GM23338 (cell line): ENCODE measurements around the gene LMOD1. TPM values are rescaled to one million over a fixed set of nuclear protein-coding genes. Genes with fewer than 3 reads are reported as not detected.

ENCODE experiments used
- ATAC-seq: fragments of 200-7000 bp; cut with Tn5 transposase; 3 replicates; pipeline ENCODE4 v1.9.1; 2020
- DNase-seq: peaks from one replicate; pipeline ENCODE4 v3.0.0-alpha.2; 2015; ENCODE audit warnings: low spot score
- H2AFZ ChIP-seq: fragments of 200-600 bp; sonication (generic); 2 replicates; pipeline ENCODE4 v1.8.0; 2016; ENCODE audit warnings: antibody characterized with exemption, mild to moderate bottlenecking, moderate library complexity
- H3F3A ChIP-seq: fragments of 200-600 bp; sonication (generic); replicated peaks from 2 replicates; pipeline ENCODE4 v1.8.0; 2017; ENCODE audit warnings: antibody characterized with exemption, mixed run types, low read depth
- H3K27ac ChIP-seq: fragments of 200-600 bp; sonication (generic); 2 replicates; pipeline ENCODE4 v1.6.1; 2016; ENCODE audit warnings: low read depth
- H3K27me3 ChIP-seq: fragments of 200-600 bp; sonication (generic); 2 replicates; pipeline ENCODE4 v1.8.0; 2016; ENCODE audit warnings: mild to moderate bottlenecking, mixed run types, moderate library complexity; ENCODE audit not compliant: insufficient read depth
- H3K36me3 ChIP-seq: fragments of 200-600 bp; sonication (generic); 2 replicates; pipeline ENCODE4 v1.8.0; 2016; ENCODE audit warnings: mild to moderate bottlenecking; ENCODE audit not compliant: insufficient read depth
- H3K4me1 ChIP-seq: fragments of 200-600 bp; sonication (generic); 2 replicates; pipeline ENCODE4 v1.8.0; 2016; ENCODE audit warnings: mild to moderate bottlenecking, moderate library complexity; ENCODE audit not compliant: insufficient read depth
- H3K4me2 ChIP-seq: fragments of 200-600 bp; sonication (generic); 2 replicates; pipeline ENCODE4 v1.7.1; 2017; ENCODE audit warnings: mixed run types
- H3K4me3 ChIP-seq: fragments of 200-600 bp; sonication (generic); 2 replicates; pipeline ENCODE4 v1.6.1; 2016; ENCODE audit warnings: mixed run types
- H3K79me2 ChIP-seq: fragments of 200-600 bp; sonication (generic); replicated peaks from 2 replicates; pipeline ENCODE4 v1.8.0; 2017; ENCODE audit warnings: mild to moderate bottlenecking; ENCODE audit not compliant: insufficient read depth
- H3K9me2 ChIP-seq: fragments of 200-600 bp; sonication (generic); 2 replicates; pipeline ENCODE4 v1.8.0; 2017; ENCODE audit not compliant: insufficient read depth
- H4K20me1 ChIP-seq: fragments of 200-600 bp; sonication (generic); replicated peaks from 2 replicates; pipeline ENCODE4 v1.8.0; 2017; ENCODE audit warnings: mild to moderate bottlenecking; ENCODE audit not compliant: insufficient read depth
- H3K27ac Mint-ChIP-seq: 2 replicates; pipeline ENCODE4 v1.8.0; 2020; ENCODE audit warnings: inconsistent platforms, mild to moderate bottlenecking, moderate library complexity, mixed read lengths
- H3K27me3 Mint-ChIP-seq: 3 replicates; pipeline ENCODE4 v1.8.0; 2022; ENCODE audit warnings: low read depth, mild to moderate bottlenecking, moderate library complexity, mixed read lengths, inconsistent platforms; ENCODE audit not compliant: insufficient read depth, poor library complexity
- H3K36me3 Mint-ChIP-seq: 3 replicates; pipeline ENCODE4 v1.8.0; 2021; ENCODE audit warnings: low read depth, mild to moderate bottlenecking, inconsistent platforms, moderate library complexity, mixed read lengths
- H3K4me1 Mint-ChIP-seq: 3 replicates; pipeline ENCODE4 v1.8.0; 2020; ENCODE audit warnings: mild to moderate bottlenecking, inconsistent platforms, mixed read lengths
- H3K4me3 Mint-ChIP-seq: 3 replicates; pipeline ENCODE4 v1.8.0; 2021; ENCODE audit warnings: moderate library complexity, mild to moderate bottlenecking, inconsistent platforms, mixed read lengths
- H3K9me3 Mint-ChIP-seq: 3 replicates; pipeline ENCODE4 v1.8.0; 2020; ENCODE audit warnings: moderate library complexity, mild to moderate bottlenecking, inconsistent platforms, mixed read lengths
- CREB1 ChIP-seq: fragments of 250-450 bp; sonication (Bioruptor Pico); IDR thresholded peaks from 2 replicates; pipeline ENCODE4 v1.5.0; 2020; ENCODE audit warnings: low read depth, mild to moderate bottlenecking, moderate library complexity
- CTCF ChIP-seq, 2 experiments: fragments of 200-600 bp in 1 of 2; sonication (generic) in 1 of 2; conservative IDR thresholded peaks; 2 replicates each; pipeline versions ENCODE4 v1.5.1 to v1.6.1; 2016 to 2017; ENCODE audit warnings: antibody characterized with exemption in 2 of 2, low read depth in 2 of 2, mild to moderate bottlenecking in 2 of 2, moderate library complexity in 1 of 2
- ETS1 ChIP-seq: IDR thresholded peaks from 2 replicates; pipeline ENCODE4 v1.6.1; 2016; ENCODE audit warnings: antibody characterized with exemption
- EZH2 ChIP-seq: fragments of 200-600 bp; sonication (generic); IDR thresholded peaks from one replicate; pipeline ENCODE4 v1.8.0; 2017; ENCODE audit warnings: antibody characterized with exemption, mild to moderate bottlenecking, low read depth; ENCODE audit not compliant: unreplicated experiment
- EZH2phosphoT487 ChIP-seq: fragments of 200-600 bp; sonication (generic); IDR thresholded peaks from one replicate; pipeline ENCODE4 v1.8.1; 2018; ENCODE audit warnings: antibody characterized with exemption; ENCODE audit not compliant: unreplicated experiment
- JUNB ChIP-seq: IDR thresholded peaks from one replicate; pipeline ENCODE4 v1.6.1; 2016; ENCODE audit warnings: antibody characterized with exemption; ENCODE audit not compliant: unreplicated experiment
- NANOG ChIP-seq: IDR thresholded peaks from 2 replicates; pipeline ENCODE4 v1.6.1; 2016; ENCODE audit warnings: antibody characterized with exemption, borderline replicate concordance
- POLR2AphosphoS5 ChIP-seq: IDR thresholded peaks from 2 replicates; pipeline ENCODE4 v1.6.1; 2016; ENCODE audit warnings: antibody characterized with exemption, low read depth
- REST ChIP-seq: IDR thresholded peaks from one replicate; pipeline ENCODE4 v1.6.1; 2018; ENCODE audit warnings: antibody characterized with exemption; ENCODE audit not compliant: unreplicated experiment
- STAT1 ChIP-seq: IDR thresholded peaks from one replicate; pipeline ENCODE4 v1.6.1; 2016; ENCODE audit warnings: antibody characterized with exemption; ENCODE audit not compliant: unreplicated experiment
- ZNF114 ChIP-seq: fragments of 250-450 bp; sonication (Bioruptor Pico); IDR thresholded peaks from 2 replicates; pipeline ENCODE4 v1.5.0; 2020; ENCODE audit warnings: mild to moderate bottlenecking, moderate library complexity
- ZNF331 ChIP-seq: fragments of 250-450 bp; sonication (Bioruptor Pico); IDR thresholded peaks from 2 replicates; pipeline ENCODE4 v1.5.0; 2020; ENCODE audit warnings: low read depth, mild to moderate bottlenecking, moderate library complexity
- ZNF462 ChIP-seq: fragments of 250-450 bp; sonication (Bioruptor Pico); IDR thresholded peaks from 2 replicates; pipeline ENCODE4 v1.5.0; 2020; ENCODE audit warnings: mild to moderate bottlenecking, moderate library complexity
- polyA plus RNA-seq: library from polyadenylated mRNA; unstranded; fragments of >200 nt; fragmentation: Nextera tagmentation; extraction: Ambion mirVana; gene quantifications from 2 replicates; pipeline ENCODE4 v1.2.1, GENCODE V29; 2016
- total RNA-seq: library from RNA; depleted of rRNA; stranded (reverse); fragments of >200 nt; shearing (Covaris generic); gene quantifications from 2 replicates; pipeline ENCODE4 v1.2.3, GENCODE V29; 2014

LMOD1 gene
- total and polyA plus RNA-seq, 2 experiments from 2014 or later, result 0.74 to 1.7 TPM

GRCh38 chr1:201847150-201847549 is 99.2 kb downstream of the LMOD1 start:
- no peak overlapping the region for H3K27ac Mint-ChIP-seq
- H4K20me1 ChIP-seq, result peaks cover 55% of the 10 kb centered on the region
- no peak overlapping the region for H2AFZ ChIP-seq
- H3K9me2 ChIP-seq, result no peaks in the 10 kb centered on the region
- H3K4me2 ChIP-seq, result no peak overlapping the region
- peaks cover 11% of the 10 kb centered on the region for H3K4me1 ChIP-seq
- peaks cover 43% of the 10 kb centered on the region for H3K36me3 ChIP-seq
- H3K27me3 Mint-ChIP-seq, result no peaks in the 10 kb centered on the region
- no peak for DNase-seq
- H3K27ac ChIP-seq, result no peak overlapping the region
- no peaks in the 10 kb centered on the region for H3F3A ChIP-seq
- H3K4me1 Mint-ChIP-seq, result peaks cover 11% of the 10 kb centered on the region
- no peak for ATAC-seq
- TF ChIP-seq EZH2 (no peak), JUNB (no peak), STAT1 (no peak), REST (no peak), POLR2AphosphoS5 (no peak), NANOG (no peak), CREB1 (no peak), CTCF (conservative IDR thresholded peaks at IDR 0.05; ENCODE audit: low read depth in 2 of 2) (no peak), EZH2phosphoT487 (no peak), ZNF331 (CRISPR knock-in tag) (no peak), ETS1 (no peak), ZNF462 (no peak), ZNF114 (CRISPR knock-in tag) (no peak)
- H3K4me3 ChIP-seq, result no peak overlapping the region
- no peaks in the 10 kb centered on the region for H3K9me3 Mint-ChIP-seq
- H3K79me2 ChIP-seq, result peaks cover 58% of the 10 kb centered on the region
- peaks cover 40% of the 10 kb centered on the region for H3K36me3 Mint-ChIP-seq
- no peaks in the 10 kb centered on the region for H3K27me3 ChIP-seq
- no peak overlapping the region for H3K4me3 Mint-ChIP-seq
